ENCODE data around the gene LATS2.
"Not testable (repeated sequence)": the region's sequence is repeated elsewhere in the genome, so short reads cannot be mapped to it uniquely, and the experiment has no call there.

The LATS2 gene

GRCh38 chr13:20953245-20953931, 108.0 kb downstream of the LATS2 start:
- DNase-seq, result no peak

GRCh38 chr13:20952838-20953237, 108.5 kb downstream of the LATS2 start:
- no peak for DNase-seq

- not testable (repeated sequence) for DNase-seq
Measured at GRCh38 chr13:20948001-20948400, 113.4 kb downstream of the LATS2 start.

GRCh38 chr13:20945952-20946383, 115.4 kb downstream of the LATS2 start:
- DNase-seq, result peak in 1 of 2 donors; percentile 29

- no peak for DNase-seq
Measured at GRCh38 chr13:20942938-20943559, 118.3 kb downstream of the LATS2 start.

GRCh38 chr13:20940511-20940910, 120.9 kb downstream of the LATS2 start:
- DNase-seq, result not testable (repeated sequence)

GRCh38 chr13:20940083-20940482, 121.3 kb downstream of the LATS2 start:
- no peak for DNase-seq

- no peak for DNase-seq
Measured at GRCh38 chr13:20939662-20940061, 121.7 kb downstream of the LATS2 start.

- DNase-seq, result no peak
Measured at GRCh38 chr13:20938302-20938701, 123.1 kb downstream of the LATS2 start.

GRCh38 chr13:20927596-20928257, 133.7 kb downstream of the LATS2 start:
- DNase-seq, result no peak

- DNase-seq, result not testable (repeated sequence)
Measured at GRCh38 chr13:20925395-20925790, 136.0 kb downstream of the LATS2 start.

- DNase-seq, result peak; percentile 30 to 84
Measured at GRCh38 chr13:20924758-20925394, 136.5 kb downstream of the LATS2 start.

- DNase-seq, result no peak
Measured at GRCh38 chr13:20923272-20923671, 138.1 kb downstream of the LATS2 start.

Data from inflammatory macrophage treated with lipopolysaccharide for 1 hour (primary cell).